K562 (cell line): ENCODE measurements around the gene RPS17. TPM values are rescaled to one million over a fixed set of nuclear protein-coding genes. Genes with fewer than 3 reads are reported as not detected.

Experiments
- ATAC-seq: fragments of 200-7000 bp; cut with Tn5 transposase; 3 replicates; pipeline ENCODE4 v1.9.1; 2020; ENCODE audit warnings: moderate library complexity
- BruUV-seq: library from RNA; stranded (reverse); fragments of 400-500 nt; replicated peaks from 2 replicates; lab custom pipeline; 2021; lab: Mats Ljungman, UMichigan
- CTCF ChIA-PET: fragments of 300-600 bp; formaldehyde crosslinking; extraction: SDS; loops from one replicate; lab custom pipeline; 2021; ENCODE audit warnings: low intra/inter-chr PET ratio; lab: Yijun Ruan, JAX
- POLR2A ChIA-PET: fragments of 300-600, 350-650 bp; sonication (Branson Sonifier 250); formaldehyde crosslinking; extraction: SDS; loops from one replicate; lab custom pipeline; 2021; ENCODE audit warnings: antibody characterized with exemption, inconsistent platforms; lab: Yijun Ruan, JAX
- DNase-seq, 4 experiments: peaks; one replicate each; pipeline versions ENCODE4 v3.0.0 to v3.0.0-alpha.2; 2011 to 2018; ENCODE audit warnings: low spot score in 3 of 4, mixed read lengths in 3 of 4; ENCODE audit errors: extremely low read depth in 1 of 4
- FAIRE-seq: peaks from 2 replicates; lab custom pipeline; 2011; peaks lifted over from hg19 to GRCh38; lab: Jason Lieb, UNC
- H2AFZ ChIP-seq: 2 replicates; pipeline ENCODE4 v1.6.0; 2011; ENCODE audit warnings: low read depth, low read length, control low read depth, inconsistent platforms
- H3K27ac ChIP-seq: fragments of 200-600 bp; 3 replicates; pipeline ENCODE4 v1.8.0; 2011; ENCODE audit warnings: low read depth, mild to moderate bottlenecking, control low read depth, inconsistent platforms, low read length, moderate library complexity, mixed read lengths; ENCODE audit errors: extremely low read depth
- H3K27me3 ChIP-seq, 2 experiments: fragments of 300-600 bp in 1 of 2; 2 replicates in 1 of 2; 3 replicates in 1 of 2; pipeline versions ENCODE4 v1.6.0 to v1.8.0; 2011; ENCODE audit warnings: inconsistent platforms in 2 of 2, low read length in 2 of 2, mild to moderate bottlenecking in 1 of 2, mixed read lengths in 1 of 2, moderate library complexity in 1 of 2; ENCODE audit not compliant: control insufficient read depth in 2 of 2, insufficient read depth in 2 of 2
- H3K36me3 ChIP-seq: fragments of 300-600 bp; 3 replicates; pipeline ENCODE4 v1.8.0; 2011; ENCODE audit warnings: mild to moderate bottlenecking, low read length, inconsistent platforms; ENCODE audit not compliant: control insufficient read depth, insufficient read depth
- H3K4me1 ChIP-seq, 2 experiments: fragments of 200-600 bp in 1 of 2; replicated peaks in 1 of 2; 2 replicates in 1 of 2; 3 replicates in 1 of 2; pipeline versions ENCODE4 v1.5.1 to v1.8.0; 2011; ENCODE audit warnings: inconsistent platforms in 2 of 2, low read length in 2 of 2, mild to moderate bottlenecking in 1 of 2, mixed read lengths in 1 of 2, moderate library complexity in 1 of 2; ENCODE audit not compliant: control insufficient read depth in 2 of 2, insufficient read depth in 2 of 2
- H3K4me2 ChIP-seq: 2 replicates; pipeline ENCODE4 v1.6.1; 2011; ENCODE audit warnings: low read length, control low read depth, inconsistent platforms, mixed read lengths; ENCODE audit not compliant: insufficient read depth
- H3K4me3 ChIP-seq: fragments of 200-600 bp; sonication (generic), shearing (Covaris generic); 2 replicates; pipeline ENCODE4 v1.5.1; 2016; ENCODE audit warnings: control low read depth, inconsistent platforms
- H3K79me2 ChIP-seq: fragments of 200-600 bp; 3 replicates; pipeline ENCODE4 v1.8.0; 2011; ENCODE audit warnings: low read length, inconsistent platforms; ENCODE audit not compliant: control insufficient read depth, insufficient read depth
- H3K9ac ChIP-seq, 2 experiments: 2 replicates each; pipeline versions ENCODE4 v1.6.0 to v1.6.1; 2011; ENCODE audit warnings: low read depth in 2 of 2, low read length in 2 of 2, control low read depth in 1 of 2, inconsistent platforms in 1 of 2, mild to moderate bottlenecking in 1 of 2, mixed read lengths in 1 of 2; ENCODE audit not compliant: insufficient read depth in 1 of 2
- H3K9me1 ChIP-seq: one replicate; pipeline ENCODE4 v1.6.0; 2011; ENCODE audit warnings: inconsistent platforms, mild to moderate bottlenecking, low read length, moderate library complexity; ENCODE audit not compliant: control insufficient read depth, insufficient read depth
- H3K9me3 ChIP-seq: replicated peaks from 2 replicates; pipeline ENCODE4 v1.5.1; 2011; ENCODE audit warnings: low read depth, low read length, inconsistent platforms; ENCODE audit not compliant: control insufficient read depth, insufficient read depth
- H4K20me1 ChIP-seq: replicated peaks from 2 replicates; pipeline ENCODE4 v1.6.1; 2011; ENCODE audit warnings: low read length, inconsistent platforms, mixed read lengths; ENCODE audit not compliant: control insufficient read depth, insufficient read depth
- DACH1 ChIP-seq: fragments of 450-650 bp; IDR thresholded peaks from 2 replicates; pipeline ENCODE4 v1.6.1; 2018; ENCODE audit not compliant: partially characterized antibody
- NR2C2 ChIP-seq, 2 experiments: fragments of 200-800 bp in 1 of 2; sonication (Bioruptor generic) in 1 of 2; sonication (generic) in 1 of 2; formaldehyde crosslinking in 1 of 2; IDR thresholded peaks; 2 replicates each; pipeline versions ENCODE4 v1.6.1 to v1.8.0; 2016 to 2022; ENCODE audit warnings: mild to moderate bottlenecking in 1 of 2, missing compliant biosample characterization in 1 of 2, missing genetic modification characterization in 1 of 2, missing genetic modification reagents in 1 of 2
- NR3C1 ChIP-seq: sonication (generic); formaldehyde crosslinking; IDR thresholded peaks from 2 replicates; pipeline ENCODE4 v1.8.1; 2022; ENCODE audit warnings: missing genetic modification reagents
- ZNF212 ChIP-seq: fragments of 450-650 bp; formaldehyde crosslinking; IDR thresholded peaks from 2 replicates; pipeline ENCODE4 v1.4.0; 2020; ENCODE audit warnings: mild to moderate bottlenecking
- WGBS: fragments of 100-300 bp; shearing (Covaris generic); methylation state at CpG from one replicate; pipeline ENCODE4 v1.1.6; 2016; ENCODE audit warnings: low coverage, mixed read lengths; ENCODE audit not compliant: insufficient coverage; ENCODE audit errors: missing lambda C conversion rate; 5-methylcytosine and 5-hydroxymethylcytosine counted together
- in situ Hi-C: fragments of 300-500 bp; cut with MboI; formaldehyde crosslinking; loops from 4 replicates; pipeline ENCODE4 v1.15.0; 2018; ENCODE audit warnings: inconsistent platforms, mixed read lengths
- intact Hi-C: fragments of 100-400 bp; cut with micrococcal nuclease; formaldehyde crosslinking; loops from 2 replicates; pipeline ENCODE4 v1.14.2; 2022
- polyA plus RNA-seq, 8 experiments: library from polyadenylated mRNA; depleted of rRNA in 4 of 8; stranded (reverse) in 5 of 8; unstranded in 3 of 8; fragments of >200 nt; fragmentation: Nextera tagmentation in 2 of 8; fragmentation: Illumina TruSeq in 1 of 8; extraction: Ambion mirVana in 2 of 8; extraction: Trizol in 1 of 8; gene quantifications; 2 replicates each; pipeline versions ENCODE4 v1.2.1 to v1.2.3, GENCODE V29; 2011 to 2014; ENCODE audit warnings: inconsistent platforms in 1 of 8, missing spikeins in 1 of 8
- total RNA-seq, 7 experiments: library from RNA; depleted of rRNA in 6 of 7; stranded (reverse); fragments of >200 nt in 6 of 7; fragmentation: Illumina TruSeq in 2 of 7; extraction: Trizol in 2 of 7; gene quantifications; 2 replicates each; pipeline versions ENCODE4 v1.2.1 to v1.2.3, GENCODE V29; 2011 to 2021; ENCODE audit warnings: low replicate concordance in 1 of 7
- TF ChIP-seq, protein P1 (sequence below): fragments of 450-650 bp; IDR thresholded peaks from 2 replicates; pipeline ENCODE4 v1.6.1; 2018; ENCODE audit not compliant: partially characterized antibody

RPS17 gene
- total and polyA plus RNA-seq, 9 of the 15 experiments (the other 6 are each of a cell fraction or from before 2014, with no cell fraction given): 1,988 to 6,515 (median 5,229) TPM

GRCh38 chr15:82531496-82532382 lies 8.5 kb downstream of the RPS17 start:
- ATAC-seq (peak; percentile 40; the same call in 2 of the 3 replicates), FAIRE-seq (no peak), DNase-seq (peak in 1 of 4 experiments; percentile 19)
- TF ChIP-seq DACH1 (peak; percentile 17), ZNF212 (CRISPR knock-in tag) (no peak), NR3C1 (no peak), NR2C2 (CRISPR knock-in tag; IDR thresholded peaks at IDR 0.05) (no peak), NR2C2 (tag; IDR thresholded peaks at IDR 0.05) (no peak)
- TF ChIP-seq, protein P1, sequence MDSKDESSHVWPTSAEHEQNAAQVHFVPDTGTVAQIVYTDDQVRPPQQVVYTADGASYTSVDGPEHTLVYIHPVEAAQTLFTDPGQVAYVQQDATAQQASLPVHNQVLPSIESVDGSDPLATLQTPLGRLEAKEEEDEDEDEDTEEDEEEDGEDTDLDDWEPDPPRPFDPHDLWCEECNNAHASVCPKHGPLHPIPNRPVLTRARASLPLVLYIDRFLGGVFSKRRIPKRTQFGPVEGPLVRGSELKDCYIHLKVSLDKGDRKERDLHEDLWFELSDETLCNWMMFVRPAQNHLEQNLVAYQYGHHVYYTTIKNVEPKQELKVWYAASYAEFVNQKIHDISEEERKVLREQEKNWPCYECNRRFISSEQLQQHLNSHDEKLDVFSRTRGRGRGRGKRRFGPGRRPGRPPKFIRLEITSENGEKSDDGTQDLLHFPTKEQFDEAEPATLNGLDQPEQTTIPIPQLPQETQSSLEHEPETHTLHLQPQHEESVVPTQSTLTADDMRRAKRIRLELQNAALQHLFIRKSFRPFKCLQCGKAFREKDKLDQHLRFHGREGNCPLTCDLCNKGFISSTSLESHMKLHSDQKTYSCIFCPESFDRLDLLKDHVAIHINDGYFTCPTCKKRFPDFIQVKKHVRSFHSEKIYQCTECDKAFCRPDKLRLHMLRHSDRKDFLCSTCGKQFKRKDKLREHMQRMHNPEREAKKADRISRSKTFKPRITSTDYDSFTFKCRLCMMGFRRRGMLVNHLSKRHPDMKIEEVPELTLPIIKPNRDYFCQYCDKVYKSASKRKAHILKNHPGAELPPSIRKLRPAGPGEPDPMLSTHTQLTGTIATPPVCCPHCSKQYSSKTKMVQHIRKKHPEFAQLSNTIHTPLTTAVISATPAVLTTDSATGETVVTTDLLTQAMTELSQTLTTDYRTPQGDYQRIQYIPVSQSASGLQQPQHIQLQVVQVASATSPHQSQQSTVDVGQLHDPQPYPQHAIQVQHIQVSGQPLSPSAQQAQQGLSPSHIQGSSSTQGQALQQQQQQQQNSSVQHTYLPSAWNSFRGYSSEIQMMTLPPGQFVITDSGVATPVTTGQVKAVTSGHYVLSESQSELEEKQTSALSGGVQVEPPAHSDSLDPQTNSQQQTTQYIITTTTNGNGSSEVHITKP: peak; percentile 27
- H3K79me2 ChIP-seq: peaks cover 8% of the 10 kb centered on the region; the same call in 2 of the 3 replicates
- no peak overlapping the region for H3K4me3 ChIP-seq
- H3K27ac ChIP-seq: no peak overlapping the region
- BruUV-seq: no TSS peak
- intact Hi-C loops: no loop called here
- in situ Hi-C loops: loop anchor here (5.0 kb wide), 1 partner anchor 471 kb away; no protein-coding TSS in a partner anchor
- no peak overlapping the region for H3K4me2 ChIP-seq
- peaks cover 9 to 20% of the 10 kb centered on the region in 2 experiments; a peak in 3 of 5 replicates for H3K4me1 ChIP-seq
- no peaks in the 10 kb centered on the region for H3K9me1 ChIP-seq
- ChIA-PET CTCF (interaction anchor here (0.6 kb wide), 1 partner anchor 53 kb away, joined by 4 read pairs; no protein-coding TSS in a partner anchor), POLR2A (interaction anchor here (2.4 kb wide), 1 partner anchor 9 kb away, joined by 33 read pairs; the partner anchor contains the start of gene RPS17)
- 0 out of 4 replicates have a peak overlapping the region, but pooled peaks of 1 of the 2 experiments have one; percentile 46 for H3K9ac ChIP-seq
- peaks cover 34% of the 10 kb centered on the region for H3K36me3 ChIP-seq
- WGBS: 37% methylated on average over 10 of the region's 11 CpGs
- peak overlapping the region; percentile 100; the same call in 1 of the 2 replicates for H2AFZ ChIP-seq
- H4K20me1 ChIP-seq: peaks cover 11% of the 10 kb centered on the region; the same call in 1 of the 2 replicates
- H3K27me3 ChIP-seq: no peaks in the 10 kb centered on the region
- H3K9me3 ChIP-seq: no peaks in the 10 kb centered on the region
